Endothelial cell of umbilical vein (primary cell): ENCODE data around the gene MAN2C1. TPM values are rescaled to one million over a fixed set of nuclear protein-coding genes. Genes with fewer than 3 reads are reported as not detected.

ENCODE experiments used
- BruUV-seq: library from RNA; stranded (reverse); fragments of 400-500 nt; replicated peaks from 2 replicates; lab custom pipeline; 2021; lab: Mats Ljungman, UMichigan
- CTCF ChIA-PET: fragments of 300-600, 350-600 bp; sonication (Branson Sonifier 250); formaldehyde crosslinking; loops from one replicate; lab custom pipeline; 2021; ENCODE audit warnings: antibody characterized with exemption, inconsistent platforms; lab: Charles Lee
- POLR2A ChIA-PET: fragments of 300-600, 350-600 bp; sonication (Branson Sonifier 250); formaldehyde crosslinking; loops from one replicate; lab custom pipeline; 2021; ENCODE audit warnings: antibody characterized with exemption, inconsistent platforms; lab: Charles Lee
- DNase-seq: peaks from one replicate; pipeline ENCODE4 v3.0.0-alpha.2; 2011; ENCODE audit warnings: low read depth, low spot score
- FAIRE-seq: peaks from 2 replicates; lab custom pipeline; 2011; peaks lifted over from hg19 to GRCh38; lab: Jason Lieb, UNC
- H2AFZ ChIP-seq: 2 replicates; pipeline ENCODE4 v1.6.0; 2012; ENCODE audit warnings: low read depth, low read length, control low read depth, inconsistent platforms
- H3K27ac ChIP-seq: 2 replicates; pipeline ENCODE4 v1.5.1; 2011; ENCODE audit warnings: low read depth, mild to moderate bottlenecking, control low read depth, low read length, moderate library complexity; ENCODE audit not compliant: insufficient read depth
- H3K27me3 ChIP-seq, 2 experiments: 2 replicates each; pipeline versions ENCODE4 v1.6.0 to v1.6.1; 2011; ENCODE audit warnings: low read length in 2 of 2, mixed read lengths in 1 of 2; ENCODE audit not compliant: control insufficient read depth in 2 of 2, insufficient read depth in 2 of 2
- H3K36me3 ChIP-seq, 2 experiments: 2 replicates in 1 of 2; 3 replicates in 1 of 2; pipeline ENCODE4 v1.5.1; 2011; ENCODE audit warnings: low read length in 2 of 2, mild to moderate bottlenecking in 1 of 2, moderate library complexity in 1 of 2; ENCODE audit not compliant: control insufficient read depth in 2 of 2, insufficient read depth in 2 of 2; ENCODE audit errors: extremely low read depth in 1 of 2
- H3K4me1 ChIP-seq: 3 replicates; pipeline ENCODE4 v1.5.1; 2011; ENCODE audit warnings: mild to moderate bottlenecking, low read length; ENCODE audit not compliant: control insufficient read depth, insufficient read depth; ENCODE audit errors: extremely low read depth
- H3K4me2 ChIP-seq: 2 replicates; pipeline ENCODE4 v1.6.1; 2011; ENCODE audit warnings: low read length, control low read depth, mixed read lengths; ENCODE audit not compliant: insufficient read depth
- H3K4me3 ChIP-seq, 3 experiments: fragments of 200-600 bp in 1 of 3; sonication (generic), shearing (Covaris generic) in 1 of 3; replicated peaks in 1 of 3; 2 replicates each; pipeline ENCODE4 v1.5.1; 2011 to 2016; ENCODE audit warnings: control low read depth in 3 of 3, low read length in 3 of 3, mild to moderate bottlenecking in 2 of 3, inconsistent platforms in 1 of 3, low read depth in 1 of 3, moderate library complexity in 1 of 3; ENCODE audit not compliant: insufficient read depth in 1 of 3
- H3K79me2 ChIP-seq: 2 replicates; pipeline ENCODE4 v1.6.0; 2012; ENCODE audit warnings: low read length, inconsistent platforms; ENCODE audit not compliant: control insufficient read depth, insufficient read depth
- H3K9ac ChIP-seq: replicated peaks from 2 replicates; pipeline ENCODE3; 2011; ENCODE audit warnings: low read length, control low read depth; ENCODE audit not compliant: insufficient read depth; ENCODE audit errors: extremely low read depth
- H3K9me1 ChIP-seq: replicated peaks from 3 replicates; pipeline ENCODE4 v1.6.0; 2011; ENCODE audit warnings: mild to moderate bottlenecking, low read length; ENCODE audit not compliant: control insufficient read depth, insufficient read depth; ENCODE audit errors: extremely low read depth
- H3K9me3 ChIP-seq: replicated peaks from 2 replicates; pipeline ENCODE4 v1.5.1; 2012; ENCODE audit warnings: low read length, inconsistent platforms; ENCODE audit not compliant: control insufficient read depth, insufficient read depth
- H4K20me1 ChIP-seq: replicated peaks from 2 replicates; pipeline ENCODE3; 2011; ENCODE audit warnings: mild to moderate bottlenecking, low read length; ENCODE audit not compliant: control insufficient read depth, insufficient read depth; ENCODE audit errors: extremely low read depth
- EZH2 ChIP-seq: IDR thresholded peaks from 2 replicates; pipeline ENCODE4 v1.6.1; 2012; ENCODE audit warnings: borderline replicate concordance, low read depth, mild to moderate bottlenecking, moderate library complexity, low read length, inconsistent platforms; ENCODE audit not compliant: severe bottlenecking
- FOS ChIP-seq: IDR thresholded peaks from 2 replicates; pipeline ENCODE4 v1.6.1; 2011; ENCODE audit warnings: mild to moderate bottlenecking, low read length, moderate library complexity, borderline replicate concordance; ENCODE audit not compliant: insufficient read depth
- GATA2 ChIP-seq: IDR thresholded peaks from 2 replicates; pipeline ENCODE4 v1.7.0; 2011; ENCODE audit warnings: low read depth, mild to moderate bottlenecking, moderate library complexity, mixed read lengths, low read length; ENCODE audit not compliant: insufficient read length, insufficient read depth
- JUN ChIP-seq: IDR thresholded peaks from 2 replicates; pipeline ENCODE4 v1.6.1; 2011; ENCODE audit warnings: borderline replicate concordance, low read depth; ENCODE audit not compliant: insufficient read length, insufficient read depth
- MAX ChIP-seq: IDR thresholded peaks from 2 replicates; pipeline ENCODE4 v1.6.1; 2011; ENCODE audit not compliant: insufficient read depth, insufficient read length
- MYC ChIP-seq: IDR thresholded peaks from one replicate; pipeline ENCODE4 v1.6.1; 2011; ENCODE audit warnings: mild to moderate bottlenecking, low read depth, low read length
- POLR2A ChIP-seq: IDR thresholded peaks from 2 replicates; pipeline ENCODE4 v1.6.1; 2012; ENCODE audit warnings: low read depth, mild to moderate bottlenecking, control low read depth, low read length
- POLR2AphosphoS5 ChIP-seq: IDR thresholded peaks from 2 replicates; pipeline ENCODE4 v1.6.1; 2012; ENCODE audit warnings: low read depth, mild to moderate bottlenecking, control low read depth, low read length, moderate library complexity; ENCODE audit not compliant: insufficient read depth
- dilution Hi-C: fragments of 300-500 bp; cut with MboI; formaldehyde crosslinking; loops from one replicate; pipeline ENCODE4 v1.15.0; 2019; ENCODE audit warnings: low sequenced_read_pairs; ENCODE audit not compliant: extremely low pct_ligation_motif_present
- intact Hi-C: fragments of 100-400 bp; cut with micrococcal nuclease; formaldehyde crosslinking; loops from one replicate; pipeline ENCODE4 v1.10.0; 2022
- polyA plus RNA-seq, 4 experiments: library from polyadenylated mRNA; depleted of rRNA in 3 of 4; stranded (reverse) in 3 of 4; unstranded in 1 of 4; fragments of >200 nt; gene quantifications; 2 replicates each; pipeline versions ENCODE4 v1.2.1 to v1.2.3, GENCODE V29; 2011 to 2012; ENCODE audit warnings: missing spikeins in 1 of 4
- total RNA-seq: library from RNA; stranded (reverse); gene quantifications from 2 replicates; pipeline ENCODE4 v1.2.3, GENCODE V29; 2021
- TF ChIP-seq, protein P1 (sequence below), 2 donors: IDR thresholded peaks; 1 replicate in 1 of 2; 2 replicates in 1 of 2; pipeline ENCODE4 v1.5.1; 2011; ENCODE audit warnings: low read length in 2 of 2, mild to moderate bottlenecking in 2 of 2, moderate library complexity in 2 of 2, control low read depth in 1 of 2, inconsistent platforms in 1 of 2, low read depth in 1 of 2; ENCODE audit not compliant: insufficient read depth in 1 of 2; ENCODE audit errors: extremely low read depth in 1 of 2

MAN2C1 gene
- total and polyA plus RNA-seq, 2 donors (not counting 3 experiments of a cell fraction or from before 2014, with no cell fraction given), result 198 to 248 TPM

GRCh38 chr15:75327005-75327404, 41.4 kb downstream of the MAN2C1 start:
- no peak for FAIRE-seq
- dilution Hi-C loops, result no loop called here

More at GRCh38 chr15:75327005-75327404, 41.4 kb downstream of the MAN2C1 start:
- Histone ChIP-seq H3K4me2 (no peak overlapping the region), H3K9me3 (no peaks in the 10 kb centered on the region), H3K79me2 (no peaks in the 10 kb centered on the region), H3K9me1 (no peaks in the 10 kb centered on the region), H4K20me1 (no peaks in the 10 kb centered on the region), H3K27ac (no peak overlapping the region), H3K4me3 (no peak overlapping the region), H3K36me3 (no peaks in the 10 kb centered on the region), H3K27me3 (no peaks in the 10 kb centered on the region), H3K4me1 (no peaks in the 10 kb centered on the region), H3K9ac (no peak overlapping the region), H2AFZ (no peak overlapping the region)
- ChIA-PET CTCF (no interaction called here), POLR2A (no interaction called here)
- TF ChIP-seq, protein P1, sequence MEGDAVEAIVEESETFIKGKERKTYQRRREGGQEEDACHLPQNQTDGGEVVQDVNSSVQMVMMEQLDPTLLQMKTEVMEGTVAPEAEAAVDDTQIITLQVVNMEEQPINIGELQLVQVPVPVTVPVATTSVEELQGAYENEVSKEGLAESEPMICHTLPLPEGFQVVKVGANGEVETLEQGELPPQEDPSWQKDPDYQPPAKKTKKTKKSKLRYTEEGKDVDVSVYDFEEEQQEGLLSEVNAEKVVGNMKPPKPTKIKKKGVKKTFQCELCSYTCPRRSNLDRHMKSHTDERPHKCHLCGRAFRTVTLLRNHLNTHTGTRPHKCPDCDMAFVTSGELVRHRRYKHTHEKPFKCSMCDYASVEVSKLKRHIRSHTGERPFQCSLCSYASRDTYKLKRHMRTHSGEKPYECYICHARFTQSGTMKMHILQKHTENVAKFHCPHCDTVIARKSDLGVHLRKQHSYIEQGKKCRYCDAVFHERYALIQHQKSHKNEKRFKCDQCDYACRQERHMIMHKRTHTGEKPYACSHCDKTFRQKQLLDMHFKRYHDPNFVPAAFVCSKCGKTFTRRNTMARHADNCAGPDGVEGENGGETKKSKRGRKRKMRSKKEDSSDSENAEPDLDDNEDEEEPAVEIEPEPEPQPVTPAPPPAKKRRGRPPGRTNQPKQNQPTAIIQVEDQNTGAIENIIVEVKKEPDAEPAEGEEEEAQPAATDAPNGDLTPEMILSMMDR (IDR thresholded peaks at IDR 0.05; ENCODE audit: extremely low read depth in 1 of 2, insufficient read depth in 1 of 2, low read depth in 1 of 2, low read length in 2 of 2), result no peak
- no peak for TF ChIP-seq EZH2
- TF ChIP-seq MAX, result no peak
- no peak for TF ChIP-seq FOS
- TF ChIP-seq GATA2, result no peak
- TF ChIP-seq JUN, result no peak
- TF ChIP-seq POLR2AphosphoS5, result no peak
- no peak for TF ChIP-seq POLR2A
- no peak for TF ChIP-seq MYC
- intact Hi-C loops, result no loop called here
- no peak for DNase-seq
- no TSS peak for BruUV-seq
